Trophoblast cell (in vitro differentiated cells and primary cell): Measurements from ENCODE around the gene CYP27B1.
"Not testable (repeated sequence)": the region's sequence is repeated elsewhere in the genome, so short reads cannot be mapped to it uniquely, and the experiment has no call there.

ENCODE experiments used
- DNase-seq, 2 donors: peaks; one replicate each; pipeline ENCODE4 v3.0.0-alpha.2; 2016
- H2AFZ ChIP-seq: 2 replicates; pipeline ENCODE4 v1.6.1; 2013; ENCODE audit warnings: low read length, moderate library complexity, mild to moderate bottlenecking; ENCODE audit not compliant: insufficient read depth, poor library complexity
- H2AK5ac ChIP-seq: 2 replicates; pipeline ENCODE4 v1.6.1; 2013; ENCODE audit warnings: mild to moderate bottlenecking, low read length
- H2BK120ac ChIP-seq: 2 replicates; pipeline ENCODE4 v1.6.1; 2013; ENCODE audit warnings: low read length, mild to moderate bottlenecking, moderate library complexity; ENCODE audit not compliant: insufficient read depth, poor library complexity
- H2BK12ac ChIP-seq: 2 replicates; pipeline ENCODE4 v1.6.1; 2013; ENCODE audit warnings: mild to moderate bottlenecking, low read length, moderate library complexity
- H2BK5ac ChIP-seq: 2 replicates; pipeline ENCODE4 v1.6.1; 2013; ENCODE audit warnings: low read length, low read depth, moderate library complexity, mild to moderate bottlenecking; ENCODE audit not compliant: poor library complexity
- H3K14ac ChIP-seq: 2 replicates; pipeline ENCODE4 v1.6.1; 2013; ENCODE audit warnings: mild to moderate bottlenecking, low read length
- H3K18ac ChIP-seq: 2 replicates; pipeline ENCODE4 v1.6.1; 2013; ENCODE audit warnings: mild to moderate bottlenecking, low read length
- H3K23ac ChIP-seq: 2 replicates; pipeline ENCODE4 v1.6.1; 2013; ENCODE audit warnings: low read length
- H3K27ac ChIP-seq: 2 replicates; pipeline ENCODE4 v1.5.1; 2013; ENCODE audit warnings: low read depth, mild to moderate bottlenecking, inconsistent platforms, low read length, moderate library complexity
- H3K27me3 ChIP-seq: 2 replicates; pipeline ENCODE4 v1.6.1; 2013; ENCODE audit warnings: inconsistent platforms, mild to moderate bottlenecking, low read length, moderate library complexity; ENCODE audit not compliant: insufficient read depth
- H3K36me3 ChIP-seq, 2 experiments: 1 replicate in 1 of 2; 2 replicates in 1 of 2; pipeline ENCODE4 v1.6.1; 2013; ENCODE audit warnings: low read length in 2 of 2, mild to moderate bottlenecking in 2 of 2, moderate library complexity in 1 of 2; ENCODE audit not compliant: insufficient read depth in 2 of 2, control insufficient read depth in 1 of 2
- H3K4ac ChIP-seq: 2 replicates; pipeline ENCODE4 v1.6.1; 2013; ENCODE audit warnings: low read depth, mild to moderate bottlenecking, low read length, moderate library complexity
- H3K4me1 ChIP-seq, 2 experiments: 1 replicate in 1 of 2; 2 replicates in 1 of 2; pipeline ENCODE4 v1.6.1; 2013; ENCODE audit warnings: low read length in 2 of 2, mild to moderate bottlenecking in 2 of 2, moderate library complexity in 1 of 2; ENCODE audit not compliant: insufficient read depth in 2 of 2, control insufficient read depth in 1 of 2
- H3K4me2 ChIP-seq: 2 replicates; pipeline ENCODE4 v1.6.1; 2013; ENCODE audit warnings: inconsistent platforms, mild to moderate bottlenecking, low read length, moderate library complexity
- H3K4me3 ChIP-seq: 2 replicates; pipeline ENCODE4 v1.5.1; 2013; ENCODE audit warnings: mild to moderate bottlenecking, low read depth, low read length, inconsistent platforms
- H3K79me1 ChIP-seq: one replicate; pipeline ENCODE4 v1.6.1; 2013; ENCODE audit warnings: low read length
- H3K79me2 ChIP-seq: 2 replicates; pipeline ENCODE4 v1.6.1; 2013; ENCODE audit warnings: low read length, mild to moderate bottlenecking; ENCODE audit not compliant: control insufficient read depth, insufficient read depth, poor library complexity
- H3K9ac ChIP-seq: 2 replicates; pipeline ENCODE4 v1.6.1; 2013; ENCODE audit warnings: mild to moderate bottlenecking, low read length
- H3K9me3 ChIP-seq: 2 replicates; pipeline ENCODE4 v1.6.1; 2013; ENCODE audit warnings: low read depth, mild to moderate bottlenecking, control low read depth, inconsistent platforms, low read length; ENCODE audit not compliant: insufficient read depth
- H4K12ac ChIP-seq: 2 replicates; pipeline ENCODE4 v1.6.1; 2013; ENCODE audit warnings: low read depth, mild to moderate bottlenecking, low read length, moderate library complexity
- H4K8ac ChIP-seq: 2 replicates; pipeline ENCODE4 v1.6.1; 2013; ENCODE audit warnings: low read depth, mild to moderate bottlenecking, low read length, moderate library complexity
- H4K91ac ChIP-seq: one replicate; pipeline ENCODE4 v1.6.1; 2013; ENCODE audit warnings: low read depth, mild to moderate bottlenecking, low read length, moderate library complexity
- WGBS: extraction: QIAGEN DNeasy Blood & Tissue Kit; methylation state at CpG from one replicate; pipeline ENCODE4 v1.1.7; 2013; ENCODE audit warnings: missing lambda C conversion rate; ENCODE audit not compliant: insufficient read length, insufficient coverage; ENCODE audit errors: extremely low coverage; 5-methylcytosine and 5-hydroxymethylcytosine counted together

The CYP27B1 gene

DNA sequence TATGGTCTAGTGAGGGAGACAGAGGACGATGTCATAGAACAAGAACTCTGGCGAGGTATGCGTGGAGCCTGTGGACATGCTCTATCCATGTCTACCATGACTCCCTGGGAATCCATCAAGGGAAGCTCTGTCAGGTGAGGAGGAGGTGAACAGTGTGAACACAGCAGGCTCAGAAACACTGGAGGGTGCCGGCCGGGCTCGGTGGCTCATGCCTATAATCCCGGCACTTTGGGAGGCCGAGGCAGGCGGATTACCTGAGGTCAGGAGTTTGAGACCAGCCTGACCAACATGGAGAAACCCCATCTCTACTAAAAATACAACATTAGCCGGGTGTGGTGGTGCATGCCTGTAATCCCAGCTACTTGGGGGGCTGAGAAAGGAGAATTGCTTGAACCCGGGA, 7.8 kb upstream of the CYP27B1 start:
- H3K9ac ChIP-seq, H3K27me3 ChIP-seq, H3K4me1 ChIP-seq, H2BK12ac ChIP-seq, H3K14ac ChIP-seq, H2BK5ac ChIP-seq, H3K4me2 ChIP-seq, H4K8ac ChIP-seq, H3K18ac ChIP-seq, H3K79me2 ChIP-seq, H3K23ac ChIP-seq, H2AK5ac ChIP-seq, H3K9me3 ChIP-seq, H2AFZ ChIP-seq, H3K36me3 ChIP-seq, H4K12ac ChIP-seq, DNase-seq, H3K27ac ChIP-seq, H2BK120ac ChIP-seq, H3K4me3 ChIP-seq, H4K91ac ChIP-seq, H3K4ac ChIP-seq: not testable (repeated sequence)
- WGBS = no CpG with 5 or more reads among the region's 11 CpGs
- H3K79me1 ChIP-seq = peaks cover 11% of the 10 kb centered on the region

DNA sequence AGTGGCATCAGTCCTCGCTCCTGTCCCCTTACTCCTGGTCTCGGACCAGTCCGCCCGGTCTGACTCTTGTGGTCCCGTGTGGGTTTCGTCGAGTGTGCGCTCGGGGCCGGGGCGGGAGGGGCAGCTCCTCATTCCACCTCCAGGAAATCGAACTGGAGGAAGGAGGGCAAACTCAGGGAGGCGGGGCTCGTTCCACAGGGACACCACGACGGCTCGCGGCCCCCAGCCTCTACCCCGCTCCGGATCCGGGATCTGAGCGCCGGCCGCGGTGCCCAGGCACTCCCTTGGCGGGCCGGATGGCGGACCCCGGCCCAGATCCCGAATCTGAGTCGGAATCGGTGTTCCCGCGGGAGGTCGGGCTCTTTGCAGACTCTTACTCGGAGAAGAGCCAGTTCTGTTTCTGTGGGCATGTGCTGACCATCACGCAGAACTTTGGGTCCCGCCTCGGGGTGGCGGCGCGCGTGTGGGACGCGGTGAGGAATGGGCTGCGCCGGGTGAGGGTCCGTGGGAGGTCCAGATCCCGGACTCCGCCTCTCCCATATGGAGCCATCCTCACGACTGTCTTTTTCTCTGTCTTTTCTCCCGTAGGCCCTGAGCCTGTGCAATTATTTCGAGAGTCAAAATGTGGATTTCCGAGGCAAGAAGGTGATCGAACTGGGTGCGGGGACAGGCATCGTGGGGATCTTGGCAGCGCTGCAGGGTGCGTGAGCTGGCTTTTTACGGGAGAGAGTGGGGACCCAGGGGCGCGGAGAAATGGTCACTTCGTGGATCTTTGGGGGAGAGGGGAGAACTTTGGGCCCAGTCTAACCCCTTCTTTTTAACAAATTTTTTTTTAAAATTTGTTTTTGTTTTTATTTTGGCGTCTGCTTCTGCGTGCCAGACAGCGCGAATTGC, 5.8 kb upstream of the CYP27B1 start, which contains the start of gene EEF1AKMT3:
Gene EEF1AKMT3, plus strand, starts transcription at position 186 of the 894 bp plus-strand sequence. Its CDS starts 111 bp downstream, at position 297.
- Histone ChIP-seq H4K8ac (peak within 1 kb of the TSS; percentile 95), H2AFZ (peak within 1 kb of the TSS; percentile 84), H2BK12ac (no peak within 1 kb of the TSS), H3K14ac (peak within 1 kb of the TSS; percentile 91), H3K27me3 (no peaks in the 10 kb centered on the region), H2BK120ac (peak within 1 kb of the TSS; percentile 84), H3K79me2 (peaks cover 7% of the 10 kb centered on the region), H3K9ac (peak within 1 kb of the TSS; percentile 88), H3K79me1 (peaks cover 11% of the 10 kb centered on the region), H3K4me1 (peaks cover 2 to 8% of the 10 kb centered on the region in 2 experiments), H3K4me2 (peak within 1 kb of the TSS; percentile 73), H3K23ac (no peak within 1 kb of the TSS), H2AK5ac (no peak within 1 kb of the TSS), H3K27ac (peak within 1 kb of the TSS; percentile 59), H3K4ac (peak within 1 kb of the TSS; percentile 52), H4K12ac (peak within 1 kb of the TSS; percentile 95), H3K9me3 (no peaks in the 10 kb centered on the region), H3K18ac (peak within 1 kb of the TSS; percentile 23), H2BK5ac (peak within 1 kb of the TSS; percentile 58), H3K36me3 (peaks cover 12 to 13% of the 10 kb centered on the region in 2 experiments), H4K91ac (peak within 1 kb of the TSS; percentile 82), H3K4me3 (peak within 1 kb of the TSS; percentile 90)
- DNase-seq = peak in 1 of 2 donors; percentile 65
- no CpG with 5 or more reads among the region's 67 CpGs for WGBS

DNA sequence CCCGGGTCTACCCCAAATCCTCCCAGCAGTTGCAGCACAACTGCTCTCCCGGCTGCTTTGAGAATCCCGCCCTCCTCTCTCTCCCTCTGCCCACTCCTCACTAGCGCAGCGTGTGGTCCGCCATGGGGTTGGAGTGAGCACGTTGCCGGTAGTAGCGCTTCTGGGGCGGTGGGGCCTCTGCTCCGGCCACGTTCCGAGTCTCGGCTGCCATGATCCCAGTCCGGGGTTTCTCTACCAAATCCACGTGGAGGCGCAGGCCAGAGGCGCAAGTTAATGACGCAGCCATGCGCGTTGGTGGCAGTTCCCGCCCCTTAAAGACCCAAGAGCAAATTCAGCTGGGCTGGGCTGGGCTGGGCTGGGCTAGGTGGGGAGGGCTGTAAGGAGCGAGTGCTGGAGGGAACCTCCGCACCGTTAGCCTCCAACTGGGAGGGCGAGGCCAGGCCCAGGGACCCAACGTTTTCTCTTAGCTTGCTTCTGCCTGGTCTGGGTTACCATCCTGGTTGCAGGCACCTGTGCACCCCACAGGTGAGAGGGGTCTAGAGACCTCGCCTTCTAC, 5.1 kb upstream of the CYP27B1 start, which contains the start of gene METTL1:
Gene METTL1, minus strand, starts transcription at position 233 of the 556 bp plus-strand sequence. Its CDS starts 22 bp downstream, at position 211.
- no peak within 1 kb of the TSS for H3K23ac ChIP-seq
- peak within 1 kb of the TSS; percentile 73 for H3K4me2 ChIP-seq
- peak within 1 kb of the TSS; percentile 59 for H3K27ac ChIP-seq
- peaks cover 11% of the 10 kb centered on the region for H3K79me1 ChIP-seq
- H4K8ac ChIP-seq = peak within 1 kb of the TSS; percentile 95
- H2BK12ac ChIP-seq = no peak within 1 kb of the TSS
- no CpG with 5 or more reads among the region's 28 CpGs for WGBS
- peak within 1 kb of the TSS; percentile 84 for H2AFZ ChIP-seq
- H2BK120ac ChIP-seq = peak within 1 kb of the TSS; percentile 84
- H3K79me2 ChIP-seq = peaks cover 7% of the 10 kb centered on the region
- H3K4me3 ChIP-seq = peak within 1 kb of the TSS; percentile 90
- peak within 1 kb of the TSS; percentile 23 for H3K18ac ChIP-seq
- H3K4ac ChIP-seq = peak within 1 kb of the TSS; percentile 52
- H3K14ac ChIP-seq = peak within 1 kb of the TSS; percentile 91
- H3K9ac ChIP-seq = peak within 1 kb of the TSS; percentile 88
- H2BK5ac ChIP-seq = peak within 1 kb of the TSS; percentile 58
- H3K36me3 ChIP-seq = peaks cover 12 to 13% of the 10 kb centered on the region in 2 experiments
- peak; percentile 97 for DNase-seq
- H4K12ac ChIP-seq = peak within 1 kb of the TSS; percentile 95
- H3K4me1 ChIP-seq = peaks cover 2 to 8% of the 10 kb centered on the region in 2 experiments
- H2AK5ac ChIP-seq = no peak within 1 kb of the TSS
- peaks cover 5% of the 10 kb centered on the region for H3K27me3 ChIP-seq
- H4K91ac ChIP-seq = peak within 1 kb of the TSS; percentile 82
- H3K9me3 ChIP-seq = no peaks in the 10 kb centered on the region

DNA sequence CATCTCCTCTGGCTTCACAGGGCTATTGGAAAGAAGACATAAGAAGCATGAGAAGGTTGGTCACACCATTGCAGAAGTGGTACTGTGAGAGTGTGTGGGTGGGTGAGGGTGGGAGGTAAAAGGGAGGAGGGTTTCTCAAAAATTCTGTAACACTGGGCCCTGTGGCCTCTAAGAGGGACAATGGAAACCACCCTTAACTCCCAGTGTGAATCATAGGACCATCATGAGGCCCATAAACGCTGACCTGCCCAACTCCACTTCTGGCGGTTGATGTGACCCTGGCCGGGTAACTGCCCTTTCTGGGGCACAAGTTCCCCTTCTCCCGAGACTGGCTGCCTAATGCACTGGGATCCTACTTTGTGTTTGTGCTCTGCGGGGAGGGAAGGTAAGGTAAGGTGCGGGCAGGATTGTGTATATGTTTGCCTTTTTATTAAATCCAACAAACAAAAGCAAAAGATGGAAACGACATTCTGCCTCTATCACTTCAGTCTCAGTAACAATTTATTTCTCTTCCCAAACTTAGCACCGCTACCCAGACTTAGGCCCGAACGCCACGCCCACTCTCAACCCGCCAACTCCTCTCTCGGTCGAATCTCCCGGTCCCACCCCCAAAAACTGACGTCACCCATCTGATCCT, 4.5 kb upstream of the CYP27B1 start:
- Histone ChIP-seq H4K8ac (peak overlapping the region; percentile 70), H2BK12ac (no peak overlapping the region), H3K36me3 (peaks cover 12 to 13% of the 10 kb centered on the region in 2 experiments), H3K18ac (no peak overlapping the region), H2BK5ac (no peak overlapping the region), H3K9ac (peak overlapping the region; percentile 88), H3K23ac (no peak overlapping the region), H2AFZ (peak overlapping the region; percentile 33), H3K79me1 (peaks cover 11% of the 10 kb centered on the region), H2AK5ac (no peak overlapping the region), H3K27me3 (peaks cover 11% of the 10 kb centered on the region), H3K4me2 (peak overlapping the region; percentile 73), H3K4me3 (peak overlapping the region; percentile 90), H2BK120ac (no peak overlapping the region), H3K4me1 (peaks cover 6 to 12% of the 10 kb centered on the region in 2 experiments), H3K9me3 (no peaks in the 10 kb centered on the region), H3K14ac (no peak overlapping the region), H3K79me2 (peaks cover 7% of the 10 kb centered on the region), H4K91ac (no peak overlapping the region), H3K27ac (no peak overlapping the region), H4K12ac (no peak overlapping the region), H3K4ac (no peak overlapping the region)
- no CpG with 5 or more reads among the region's 16 CpGs for WGBS
- DNase-seq = peak; percentile 53 to 75
